ENCODE measurements around the gene LSM14A.
A peak's percentile ranks its signal among the peaks of the same experiment; 100 is the strongest.

The LSM14A gene

DNA sequence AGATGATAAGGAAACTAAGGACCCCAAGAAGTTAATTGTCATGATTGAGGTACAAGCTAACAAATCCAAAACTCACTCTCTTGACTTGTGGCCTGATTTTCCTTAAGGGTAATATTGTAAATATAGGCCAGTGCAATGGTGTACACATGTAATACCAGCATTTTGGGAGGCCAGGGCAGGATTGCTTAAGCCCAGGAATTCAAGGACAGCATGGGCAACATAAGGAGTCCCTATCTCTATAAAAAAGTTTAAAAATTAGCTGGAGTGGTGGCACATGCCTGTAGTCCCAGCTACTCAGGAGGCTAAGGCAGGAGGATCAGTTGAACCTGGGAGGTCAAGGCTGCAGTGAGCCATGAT lies 53.3 kb downstream of the LSM14A start:
- FAIRE-seq, result no peak
- no peak for TF ChIP-seq TAF1 (IDR thresholded peaks at IDR 0.05; ENCODE audit: low read depth, low read length)
- TF ChIP-seq POLR2A (IDR thresholded peaks at IDR 0.05; ENCODE audit: low read depth, low read length), result no peak
- no peak for TF ChIP-seq POLR2AphosphoS5 (IDR thresholded peaks at IDR 0.05; ENCODE audit: low read depth, low read length)
- TF ChIP-seq SPI1 (IDR thresholded peaks at IDR 0.05; ENCODE audit: low read depth, low read length), result no peak
- TF ChIP-seq POU2F2 (IDR thresholded peaks at IDR 0.05; ENCODE audit: low read depth, low read length), result no peak
- no peak for TF ChIP-seq PAX5 (IDR thresholded peaks at IDR 0.05; ENCODE audit: insufficient read depth, low read length, severe bottlenecking)
- DNase-seq (ENCODE audit: insufficient read length, low spot score), result no peak

DNA sequence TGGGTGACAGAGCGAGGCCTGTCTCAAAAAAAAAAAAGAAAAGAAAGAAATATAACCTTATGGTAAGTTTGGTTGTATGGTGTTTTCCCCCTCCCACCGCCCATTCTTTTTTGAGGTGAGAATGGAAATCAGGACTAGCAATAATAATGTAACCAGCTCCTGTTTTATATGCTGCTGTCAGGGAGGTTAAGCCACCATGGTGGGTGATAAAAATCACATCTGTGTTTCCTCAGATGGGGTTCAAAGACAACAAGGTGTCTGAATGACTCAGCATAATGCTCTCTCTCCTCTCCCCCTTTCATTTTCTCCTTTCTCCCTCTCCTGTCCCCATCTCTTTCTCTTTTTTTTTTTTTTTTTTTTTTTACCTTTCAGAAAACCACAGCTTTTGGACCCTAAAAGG lies 53.7 kb downstream of the LSM14A start:
- TF ChIP-seq POLR2AphosphoS5 (IDR thresholded peaks at IDR 0.05; ENCODE audit: low read depth, low read length) (no peak), PAX5 (IDR thresholded peaks at IDR 0.05; ENCODE audit: insufficient read depth, low read length, severe bottlenecking) (no peak), POLR2A (IDR thresholded peaks at IDR 0.05; ENCODE audit: low read depth, low read length) (no peak), SPI1 (IDR thresholded peaks at IDR 0.05; ENCODE audit: low read depth, low read length) (no peak), TAF1 (IDR thresholded peaks at IDR 0.05; ENCODE audit: low read depth, low read length) (no peak), POU2F2 (IDR thresholded peaks at IDR 0.05; ENCODE audit: low read depth, low read length) (no peak)
- DNase-seq (ENCODE audit: insufficient read length, low spot score) (no peak), FAIRE-seq (no peak)

DNA sequence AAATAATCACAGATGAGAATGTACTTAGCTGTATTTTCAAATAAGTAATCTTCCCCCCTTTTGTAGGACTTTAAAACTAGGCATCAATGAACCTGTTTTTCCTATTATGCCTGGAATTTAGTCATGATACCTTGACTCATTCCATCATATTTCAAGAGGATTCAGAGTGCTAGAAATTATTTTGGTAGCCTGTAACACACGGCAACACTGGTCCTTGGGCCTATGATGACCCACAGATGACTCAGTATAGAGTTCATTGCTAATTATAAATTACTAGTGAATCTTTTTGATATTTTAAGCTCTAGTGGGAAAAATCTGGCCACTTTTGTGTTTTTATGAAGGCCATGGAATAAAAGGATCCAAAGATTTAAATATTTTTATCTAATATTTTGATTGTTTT lies 56.0 kb downstream of the LSM14A start:
- DNase-seq (ENCODE audit: insufficient read length, low spot score) (no peak), FAIRE-seq (no peak)
- TF ChIP-seq TAF1 (IDR thresholded peaks at IDR 0.05; ENCODE audit: low read depth, low read length) (no peak), PAX5 (IDR thresholded peaks at IDR 0.05; ENCODE audit: insufficient read depth, low read length, severe bottlenecking) (no peak), POLR2A (IDR thresholded peaks at IDR 0.05; ENCODE audit: low read depth, low read length) (no peak), POU2F2 (IDR thresholded peaks at IDR 0.05; ENCODE audit: low read depth, low read length) (no peak), SPI1 (IDR thresholded peaks at IDR 0.05; ENCODE audit: low read depth, low read length) (no peak), POLR2AphosphoS5 (IDR thresholded peaks at IDR 0.05; ENCODE audit: low read depth, low read length) (no peak)

DNA sequence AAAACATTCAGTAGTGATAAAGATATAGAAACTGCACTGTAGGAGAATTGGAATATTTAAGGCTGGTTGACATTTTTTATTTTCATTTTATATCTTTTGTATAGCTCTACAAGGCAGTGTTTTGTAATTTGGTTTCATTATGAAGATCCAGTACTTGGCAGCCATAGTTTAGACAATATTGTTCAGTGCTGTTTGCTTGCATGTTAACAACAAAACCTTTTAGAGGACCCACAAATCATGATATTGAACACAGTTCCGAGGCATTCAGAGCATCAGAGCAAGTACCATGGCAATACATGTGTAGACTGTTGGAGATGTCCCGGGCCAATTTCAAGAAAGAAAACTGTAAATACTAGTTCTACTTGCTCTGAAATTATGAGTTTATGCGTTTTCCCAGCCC lies 56.5 kb downstream of the LSM14A start:
- DNase-seq (ENCODE audit: insufficient read length, low spot score) (no peak), FAIRE-seq (no peak)
- TF ChIP-seq POU2F2 (IDR thresholded peaks at IDR 0.05; ENCODE audit: low read depth, low read length), result no peak
- TF ChIP-seq POLR2AphosphoS5 (IDR thresholded peaks at IDR 0.05; ENCODE audit: low read depth, low read length), result no peak
- no peak for TF ChIP-seq POLR2A (IDR thresholded peaks at IDR 0.05; ENCODE audit: low read depth, low read length)
- TF ChIP-seq TAF1 (IDR thresholded peaks at IDR 0.05; ENCODE audit: low read depth, low read length), result no peak
- TF ChIP-seq SPI1 (IDR thresholded peaks at IDR 0.05; ENCODE audit: low read depth, low read length), result no peak
- TF ChIP-seq PAX5 (IDR thresholded peaks at IDR 0.05; ENCODE audit: insufficient read depth, low read length, severe bottlenecking), result no peak

DNA sequence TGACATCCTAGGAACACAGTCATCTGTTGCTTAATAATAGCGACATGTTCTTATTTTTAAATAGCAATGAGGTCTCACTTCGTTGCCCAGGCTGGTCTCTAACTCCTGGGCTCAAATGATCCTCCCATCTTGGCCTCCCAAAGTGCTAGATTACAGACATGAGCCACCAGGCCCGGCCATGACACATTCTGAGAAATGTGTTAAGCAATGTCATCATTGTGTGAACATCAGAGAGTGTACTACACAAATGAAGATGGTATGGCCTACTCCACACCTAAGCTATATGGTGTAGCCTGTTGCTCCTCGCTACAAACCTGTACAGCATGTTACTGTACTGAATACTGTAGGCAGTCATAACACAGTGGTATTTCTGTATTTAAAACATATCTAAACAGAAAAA lies 57.4 kb downstream of the LSM14A start:
- no peak for TF ChIP-seq SPI1 (IDR thresholded peaks at IDR 0.05; ENCODE audit: low read depth, low read length)
- no peak for TF ChIP-seq POLR2A (IDR thresholded peaks at IDR 0.05; ENCODE audit: low read depth, low read length)
- TF ChIP-seq TAF1 (IDR thresholded peaks at IDR 0.05; ENCODE audit: low read depth, low read length), result no peak
- no peak for TF ChIP-seq PAX5 (IDR thresholded peaks at IDR 0.05; ENCODE audit: insufficient read depth, low read length, severe bottlenecking)
- TF ChIP-seq POU2F2 (IDR thresholded peaks at IDR 0.05; ENCODE audit: low read depth, low read length), result no peak
- no peak for TF ChIP-seq POLR2AphosphoS5 (IDR thresholded peaks at IDR 0.05; ENCODE audit: low read depth, low read length)
- FAIRE-seq, result no peak
- no peak for DNase-seq (ENCODE audit: insufficient read length, low spot score)

DNA sequence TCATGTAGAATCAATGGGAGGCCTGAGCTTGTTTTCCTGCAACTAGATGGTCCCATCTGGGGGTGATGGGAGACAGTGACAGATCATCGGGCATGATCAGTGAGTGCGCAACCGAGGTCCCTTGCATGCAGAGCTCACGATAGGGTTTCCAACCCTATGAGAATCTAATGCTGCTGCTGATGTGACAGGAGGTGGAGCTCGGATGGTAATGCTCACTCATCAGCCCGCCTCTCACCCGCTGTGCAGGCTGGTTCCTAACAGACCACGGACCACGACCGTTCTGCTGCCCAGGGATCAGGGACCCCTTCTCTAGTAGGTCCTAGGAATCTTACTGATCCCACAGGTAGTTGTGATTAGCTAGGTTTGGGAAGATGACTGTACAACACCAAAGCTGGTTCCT lies 58.5 kb downstream of the LSM14A start:
- no peak for DNase-seq (ENCODE audit: insufficient read length, low spot score)
- no peak for FAIRE-seq
- TF ChIP-seq SPI1 (IDR thresholded peaks at IDR 0.05; ENCODE audit: low read depth, low read length) (no peak), POU2F2 (IDR thresholded peaks at IDR 0.05; ENCODE audit: low read depth, low read length) (no peak), PAX5 (IDR thresholded peaks at IDR 0.05; ENCODE audit: insufficient read depth, low read length, severe bottlenecking) (no peak), POLR2AphosphoS5 (IDR thresholded peaks at IDR 0.05; ENCODE audit: low read depth, low read length) (no peak), TAF1 (IDR thresholded peaks at IDR 0.05; ENCODE audit: low read depth, low read length) (no peak), POLR2A (IDR thresholded peaks at IDR 0.05; ENCODE audit: low read depth, low read length) (no peak)

DNA sequence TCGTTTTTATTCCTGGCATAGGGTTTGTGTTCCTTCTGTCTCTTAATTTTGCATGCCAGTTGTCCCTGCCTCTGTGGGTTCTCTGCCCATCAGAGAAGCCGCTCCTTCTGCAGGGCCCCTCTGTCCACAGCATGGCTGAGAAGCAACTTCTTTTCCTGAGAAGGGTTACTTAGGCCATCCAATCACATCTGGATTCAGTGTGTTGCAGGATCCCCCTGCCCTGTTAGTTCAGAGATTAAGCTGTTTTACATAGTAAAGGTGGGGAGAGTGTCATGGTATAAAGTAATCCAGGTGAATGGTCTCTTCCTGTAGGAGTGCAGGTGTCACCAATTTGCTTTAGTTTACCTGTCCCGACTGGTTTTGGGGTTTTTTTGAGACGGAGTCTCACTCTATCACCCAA lies 59.1 kb downstream of the LSM14A start:
- no peak for FAIRE-seq
- TF ChIP-seq PAX5 (IDR thresholded peaks at IDR 0.05; ENCODE audit: insufficient read depth, low read length, severe bottlenecking) (no peak), POLR2AphosphoS5 (IDR thresholded peaks at IDR 0.05; ENCODE audit: low read depth, low read length) (no peak), TAF1 (IDR thresholded peaks at IDR 0.05; ENCODE audit: low read depth, low read length) (no peak), SPI1 (IDR thresholded peaks at IDR 0.05; ENCODE audit: low read depth, low read length) (no peak), POU2F2 (IDR thresholded peaks at IDR 0.05; ENCODE audit: low read depth, low read length) (no peak)
- no peak for DNase-seq (ENCODE audit: insufficient read length, low spot score)

DNA sequence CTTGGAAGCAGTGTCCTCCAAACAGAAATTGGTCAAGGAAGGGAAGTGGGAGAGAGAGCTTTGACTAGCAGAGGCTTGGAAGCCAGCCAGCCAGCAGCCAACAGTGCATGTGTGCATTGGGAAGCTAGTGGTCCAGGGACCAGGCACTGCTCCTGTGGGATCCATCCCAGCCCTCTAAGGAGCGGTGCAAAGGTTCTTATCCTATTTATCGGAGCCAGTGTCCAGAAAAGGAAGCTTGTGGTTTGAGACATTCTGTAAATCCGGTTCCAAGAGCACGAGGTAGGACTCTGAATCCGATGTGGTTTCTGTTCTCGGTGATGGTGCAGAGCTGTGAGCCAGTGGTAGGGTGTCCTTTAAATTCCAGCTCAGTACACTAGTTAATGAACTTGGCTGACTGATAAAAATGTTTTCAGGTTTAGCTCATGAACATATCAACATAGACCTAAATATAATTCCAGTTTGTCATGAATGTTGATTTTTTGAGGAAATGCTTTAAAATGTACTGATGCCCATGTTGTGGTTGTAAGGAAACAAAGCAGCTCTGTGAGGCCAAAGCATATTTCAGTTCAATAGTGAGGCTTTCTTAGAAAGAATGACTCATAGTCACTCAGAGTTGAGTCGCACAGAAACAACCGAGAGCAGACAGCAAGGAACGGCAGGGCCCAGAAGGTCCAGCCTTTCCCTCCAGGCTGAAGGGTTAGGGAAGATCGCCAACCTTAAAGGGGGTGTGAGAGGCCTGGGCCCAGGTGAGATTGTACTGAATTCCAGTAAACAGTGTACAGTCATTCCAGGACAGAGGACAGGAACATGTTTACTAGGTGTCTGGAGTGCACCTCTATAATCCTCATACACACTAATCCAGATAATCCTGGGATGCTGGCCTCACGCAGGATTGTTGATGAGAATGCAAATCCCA lies 60.5 kb downstream of the LSM14A start:
- FAIRE-seq (peak; percentile 47), DNase-seq (ENCODE audit: insufficient read length, low spot score) (no peak)
- TF ChIP-seq POLR2A (IDR thresholded peaks at IDR 0.05; ENCODE audit: low read depth, low read length), result no peak
- no peak for TF ChIP-seq POU2F2 (IDR thresholded peaks at IDR 0.05; ENCODE audit: low read depth, low read length)
- TF ChIP-seq TAF1 (IDR thresholded peaks at IDR 0.05; ENCODE audit: low read depth, low read length), result no peak
- TF ChIP-seq PAX5 (IDR thresholded peaks at IDR 0.05; ENCODE audit: insufficient read depth, low read length, severe bottlenecking), result no peak
- TF ChIP-seq POLR2AphosphoS5 (IDR thresholded peaks at IDR 0.05; ENCODE audit: low read depth, low read length), result no peak; the same call in 1 of the 2 replicates
- peak; percentile 67 for TF ChIP-seq SPI1 (IDR thresholded peaks at IDR 0.05; ENCODE audit: low read depth, low read length)

DNA sequence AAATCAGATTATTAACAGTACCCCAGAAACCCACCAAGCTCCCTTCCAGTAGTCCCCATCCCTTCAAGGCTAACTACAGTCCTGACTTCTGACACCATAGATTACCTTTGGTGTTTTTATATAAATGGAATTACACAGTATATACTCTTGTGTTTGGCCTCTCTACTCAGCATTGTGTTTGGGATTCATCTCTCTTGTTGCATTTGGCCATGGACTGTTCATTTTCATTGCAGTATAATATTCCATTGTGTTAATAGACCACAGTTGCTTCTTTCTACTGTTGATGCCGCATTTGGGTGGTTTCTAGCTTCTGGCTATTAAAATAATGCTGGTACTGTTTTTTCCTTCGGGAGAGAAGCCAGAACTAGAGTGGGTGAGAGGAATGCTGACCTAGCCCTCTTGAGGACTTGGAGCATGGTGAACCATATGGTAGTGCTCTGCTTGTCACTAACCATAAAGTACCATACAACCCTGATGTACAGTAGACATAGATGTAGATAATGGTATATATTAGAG lies 63.2 kb downstream of the LSM14A start:
- FAIRE-seq, result no peak
- no peak for DNase-seq (ENCODE audit: insufficient read length, low spot score)
- TF ChIP-seq TAF1 (IDR thresholded peaks at IDR 0.05; ENCODE audit: low read depth, low read length) (no peak), SPI1 (IDR thresholded peaks at IDR 0.05; ENCODE audit: low read depth, low read length) (no peak), POLR2AphosphoS5 (IDR thresholded peaks at IDR 0.05; ENCODE audit: low read depth, low read length) (no peak), POLR2A (IDR thresholded peaks at IDR 0.05; ENCODE audit: low read depth, low read length) (no peak), PAX5 (IDR thresholded peaks at IDR 0.05; ENCODE audit: insufficient read depth, low read length, severe bottlenecking) (no peak), POU2F2 (IDR thresholded peaks at IDR 0.05; ENCODE audit: low read depth, low read length) (no peak)

Measured in GM12891 (cell line).